Central memory CD8-positive, alpha-beta T cell (primary cell): ENCODE measurements around the gene FAIM2.

ENCODE experiments used
- ATAC-seq: fragments of 150-1000 bp; cut with Tn5 transposase; replicated peaks from 2 replicates; pipeline ENCODE4 v1.10.0; 2022; ENCODE audit warnings: mild to moderate bottlenecking, moderate FRiP score, moderate number of reproducible peaks; ENCODE audit not compliant: poor library complexity, severe bottlenecking; ENCODE audit errors: extremely low read depth
- DNase-seq, 2 donors: peaks; one replicate each; pipeline ENCODE4 v3.0.0; 2021; ENCODE audit warnings: low spot score in 2 of 2
- H3K27ac Mint-ChIP-seq: one replicate; pipeline ENCODE4 v1.8.0; 2022; ENCODE audit warnings: low read depth, mild to moderate bottlenecking, moderate library complexity, mixed read lengths
- H3K27me3 Mint-ChIP-seq: one replicate; pipeline ENCODE4 v1.8.0; 2022; ENCODE audit warnings: mixed read lengths
- H3K36me3 Mint-ChIP-seq: one replicate; pipeline ENCODE4 v1.8.0; 2022; ENCODE audit warnings: mild to moderate bottlenecking, moderate library complexity, mixed read lengths; ENCODE audit not compliant: insufficient read depth
- H3K4me1 Mint-ChIP-seq: one replicate; pipeline ENCODE4 v1.8.0; 2022; ENCODE audit warnings: mixed read lengths
- H3K4me3 Mint-ChIP-seq: one replicate; pipeline ENCODE4 v1.8.0; 2022; ENCODE audit warnings: mild to moderate bottlenecking, moderate library complexity, mixed read lengths
- H3K9me3 Mint-ChIP-seq: one replicate; pipeline ENCODE4 v1.8.0; 2022; ENCODE audit warnings: mixed read lengths

The FAIM2 gene

GRCh38 chr12:49821373-49822287, 82.1 kb downstream of the FAIM2 start:
- H3K9me3 Mint-ChIP-seq = no peaks in the 10 kb centered on the region
- peaks cover 32% of the 10 kb centered on the region for H3K4me1 Mint-ChIP-seq
- no peaks in the 10 kb centered on the region for H3K27me3 Mint-ChIP-seq
- H3K36me3 Mint-ChIP-seq = peaks cover 3% of the 10 kb centered on the region
- H3K27ac Mint-ChIP-seq = no peak overlapping the region
- no peak for ATAC-seq
- no peak for DNase-seq
- peak overlapping the region; percentile 30 for H3K4me3 Mint-ChIP-seq

GRCh38 chr12:49819786-49820185, 83.9 kb downstream of the FAIM2 start:
- Mint-ChIP-seq H3K27ac (no peak overlapping the region), H3K9me3 (no peaks in the 10 kb centered on the region), H3K27me3 (no peaks in the 10 kb centered on the region), H3K4me3 (no peak overlapping the region), H3K4me1 (peaks cover 25% of the 10 kb centered on the region), H3K36me3 (peaks cover 7% of the 10 kb centered on the region)
- DNase-seq = no peak
- ATAC-seq = no peak

DNA sequence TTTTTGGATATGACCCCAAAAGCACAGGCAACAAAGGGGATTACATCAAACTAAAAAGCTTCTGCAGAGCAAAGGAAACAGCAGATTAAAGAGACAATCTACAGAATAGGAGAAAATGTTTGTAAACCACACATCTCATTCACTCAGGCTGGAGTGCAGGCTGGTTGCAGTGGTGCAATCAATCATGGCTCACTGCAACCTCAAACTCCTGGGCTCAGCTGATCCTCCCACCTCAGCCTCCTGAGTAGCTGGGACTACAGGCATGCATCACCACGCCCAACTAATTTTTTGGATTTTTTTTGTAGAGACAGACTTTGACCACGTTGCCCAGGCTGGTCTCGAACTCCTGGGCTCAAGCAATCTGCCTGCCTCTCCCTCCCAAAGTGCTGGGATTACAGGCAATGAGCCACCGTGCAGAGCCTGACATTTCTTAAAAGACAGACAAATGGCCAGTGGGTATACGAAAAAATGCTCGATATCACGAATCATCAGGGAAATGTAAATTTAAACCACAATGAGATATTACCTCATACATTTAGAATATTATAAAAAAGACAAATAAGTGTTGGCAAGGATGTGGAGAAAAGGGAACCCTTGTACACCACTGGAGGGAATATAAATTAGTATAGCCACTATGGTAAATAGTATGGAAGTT, 85.3 kb downstream of the FAIM2 start:
- H3K9me3 Mint-ChIP-seq = no peaks in the 10 kb centered on the region
- no peak for DNase-seq
- no peaks in the 10 kb centered on the region for H3K27me3 Mint-ChIP-seq
- H3K4me1 Mint-ChIP-seq = peaks cover 24% of the 10 kb centered on the region
- no peak for ATAC-seq
- H3K4me3 Mint-ChIP-seq = no peak overlapping the region
- no peak overlapping the region for H3K27ac Mint-ChIP-seq
- peaks cover 7% of the 10 kb centered on the region for H3K36me3 Mint-ChIP-seq
